HepG2 (cell line): Measurements from ENCODE around the gene VSIG2. TPM values are rescaled to one million over a fixed set of nuclear protein-coding genes. Genes with fewer than 3 reads are reported as not detected.

Experiments used
- ATF7-NPFF ChIP-seq: sonication (generic); formaldehyde crosslinking; IDR thresholded peaks from 2 replicates; pipeline ENCODE4 v1.8.1; 2023; ENCODE audit warnings: mild to moderate bottlenecking, low read depth, missing genetic modification reagents, moderate library complexity
- CENPT ChIP-seq: sonication (generic); formaldehyde crosslinking; IDR thresholded peaks from 2 replicates; pipeline ENCODE4 v1.8.0; 2022; ENCODE audit warnings: low read depth, mild to moderate bottlenecking, moderate library complexity, missing genetic modification reagents
- HDAC1 ChIP-seq: sonication (generic); formaldehyde crosslinking; IDR thresholded peaks from 2 replicates; pipeline ENCODE4 v1.5.1; 2020; ENCODE audit warnings: mild to moderate bottlenecking, missing genetic modification reagents
- HNRNPLL ChIP-seq: fragments of 200-400 bp; formaldehyde crosslinking; IDR thresholded peaks from 2 replicates; pipeline ENCODE4 v1.6.1; 2017; ENCODE audit warnings: mild to moderate bottlenecking, low read depth, low read length; ENCODE audit not compliant: poor library complexity, severe bottlenecking
- KDM3A ChIP-seq: IDR thresholded peaks from 2 replicates; pipeline ENCODE4 v1.6.1; 2018; ENCODE audit warnings: low read depth, missing compliant biosample characterization
- MIER3 ChIP-seq: IDR thresholded peaks from 2 replicates; pipeline ENCODE4 v1.6.1; 2016; ENCODE audit warnings: missing compliant biosample characterization, borderline replicate concordance
- NFATC3 ChIP-seq: sonication (generic); formaldehyde crosslinking; IDR thresholded peaks from 2 replicates; pipeline ENCODE4 v1.5.1; 2020; ENCODE audit warnings: mild to moderate bottlenecking, missing genetic modification reagents
- NR2F1 ChIP-seq, 2 experiments: fragments of 450-650 bp in 1 of 2; formaldehyde crosslinking in 1 of 2; IDR thresholded peaks; 2 replicates each; pipeline versions ENCODE4 v1.5.0 to v1.6.1; 2016 to 2020; ENCODE audit warnings: mild to moderate bottlenecking in 1 of 2, missing compliant biosample characterization in 1 of 2, missing genetic modification reagents in 1 of 2, moderate library complexity in 1 of 2
- POLR2G ChIP-seq: fragments of 200-400 bp; formaldehyde crosslinking; IDR thresholded peaks from 2 replicates; pipeline ENCODE4 v1.6.1; 2018; ENCODE audit warnings: mild to moderate bottlenecking, low read depth, low read length, moderate library complexity
- RAD21 ChIP-seq: fragments of 450-650 bp; formaldehyde crosslinking; IDR thresholded peaks from 2 replicates; pipeline ENCODE4 v1.5.0; 2020; ENCODE audit warnings: mild to moderate bottlenecking
- ZNF788 ChIP-seq: sonication (generic); formaldehyde crosslinking; IDR thresholded peaks from 2 replicates; pipeline ENCODE4 v1.5.0; 2020; ENCODE audit warnings: mild to moderate bottlenecking, missing genetic modification reagents, borderline replicate concordance
- ZSCAN20 ChIP-seq: sonication (generic); formaldehyde crosslinking; IDR thresholded peaks from 2 replicates; pipeline ENCODE4 v1.4.0; 2020; ENCODE audit warnings: missing genetic modification reagents, mild to moderate bottlenecking, borderline replicate concordance
- ZSCAN29 ChIP-seq: sonication (generic); formaldehyde crosslinking; conservative IDR thresholded peaks from 2 replicates; pipeline ENCODE4 v1.4.0; 2020; ENCODE audit warnings: mild to moderate bottlenecking, missing genetic modification reagents
- polyA plus RNA-seq, 8 experiments: library from polyadenylated mRNA; depleted of rRNA in 3 of 8; stranded (reverse) in 7 of 8; unstranded in 1 of 8; fragments of >200 nt; fragmentation: Illumina TruSeq in 4 of 8; extraction: Trizol in 4 of 8; gene quantifications; 2 replicates each; pipeline versions ENCODE4 v1.2.1 to v1.2.3, GENCODE V29; 2011 to 2016; ENCODE audit warnings: low read depth in 4 of 8, missing spikeins in 1 of 8, mixed read lengths in 1 of 8; ENCODE audit not compliant: insufficient read depth in 1 of 8
- total RNA-seq, 5 experiments: library from RNA; depleted of rRNA; stranded (reverse); fragments of >200 nt; fragmentation: Illumina TruSeq; extraction: Trizol; gene quantifications; 2 replicates each; pipeline ENCODE4 v1.2.3, GENCODE V29; 2016; ENCODE audit warnings: low read depth in 1 of 5
- TF ChIP-seq, protein P1 (sequence below): sonication (generic); formaldehyde crosslinking; IDR thresholded peaks from 2 replicates; pipeline ENCODE4 v1.9.0; 2021; ENCODE audit warnings: missing genetic modification reagents, mild to moderate bottlenecking, borderline replicate concordance
- TF ChIP-seq, protein P2 (sequence below): IDR thresholded peaks from 2 replicates; pipeline ENCODE4 v1.6.1; 2016; ENCODE audit warnings: mild to moderate bottlenecking
- TF ChIP-seq, protein P3 (sequence below): sonication (generic); formaldehyde crosslinking; IDR thresholded peaks from 2 replicates; pipeline ENCODE4 v1.4.0; 2020; ENCODE audit warnings: missing genetic modification reagents
- TF ChIP-seq, protein P4 (sequence below): sonication (generic); formaldehyde crosslinking; IDR thresholded peaks from 2 replicates; pipeline ENCODE4 v1.8.1; 2022; ENCODE audit warnings: mild to moderate bottlenecking, missing genetic modification reagents
- TF ChIP-seq, protein P5 (sequence below): sonication (generic); formaldehyde crosslinking; IDR thresholded peaks from 2 replicates; pipeline ENCODE4 v1.8.0; 2022; ENCODE audit warnings: mild to moderate bottlenecking, missing genetic modification reagents, borderline replicate concordance
- TF ChIP-seq, protein P6 (sequence below): sonication (generic); formaldehyde crosslinking; IDR thresholded peaks from 2 replicates; pipeline ENCODE4 v1.8.0; 2022; ENCODE audit warnings: mild to moderate bottlenecking, missing genetic modification reagents, moderate library complexity

The VSIG2 gene
- total and polyA plus RNA-seq, 2 of the 13 experiments (the other 11 are each of a cell fraction or from before 2014, with no cell fraction given), result 0.80 to 2.7 TPM

DNA sequence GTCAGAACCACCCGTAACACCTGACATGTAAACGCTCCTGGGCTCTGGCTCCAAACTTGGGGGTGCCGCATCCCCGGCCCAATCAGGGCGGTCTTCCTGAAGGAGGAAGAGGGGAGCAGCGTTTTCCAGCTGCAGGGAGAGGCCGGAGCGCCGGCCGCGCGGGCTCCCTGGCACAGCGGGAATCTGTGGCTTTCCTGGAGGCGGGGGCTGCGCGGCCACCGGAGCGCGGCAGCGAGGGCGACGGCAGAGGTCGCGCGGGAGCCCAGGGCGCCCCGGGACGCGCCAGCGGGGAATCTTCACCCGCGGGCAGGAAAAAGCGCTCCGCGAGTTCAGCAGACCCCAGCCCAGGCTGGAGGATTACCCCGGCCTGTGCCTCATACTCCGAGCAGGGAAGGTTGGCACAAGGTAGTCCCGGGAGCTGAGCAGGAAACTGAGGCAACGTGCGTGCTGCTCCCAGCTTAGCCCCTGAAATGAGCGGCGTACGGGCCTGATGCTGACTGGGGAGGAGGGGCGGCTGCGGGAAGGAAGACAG is 10.6 kb upstream of the VSIG2 start (continued):
- no peak for TF ChIP-seq NR2F1 (CRISPR knock-in tag; IDR thresholded peaks at IDR 0.05)
- no peak for TF ChIP-seq ZNF788 (CRISPR knock-in tag)
- TF ChIP-seq HNRNPLL, result peak; percentile 49
- TF ChIP-seq RAD21, result 0 out of 2 replicates have a peak, but pooled peaks have one; percentile 16
- TF ChIP-seq, protein P1, sequence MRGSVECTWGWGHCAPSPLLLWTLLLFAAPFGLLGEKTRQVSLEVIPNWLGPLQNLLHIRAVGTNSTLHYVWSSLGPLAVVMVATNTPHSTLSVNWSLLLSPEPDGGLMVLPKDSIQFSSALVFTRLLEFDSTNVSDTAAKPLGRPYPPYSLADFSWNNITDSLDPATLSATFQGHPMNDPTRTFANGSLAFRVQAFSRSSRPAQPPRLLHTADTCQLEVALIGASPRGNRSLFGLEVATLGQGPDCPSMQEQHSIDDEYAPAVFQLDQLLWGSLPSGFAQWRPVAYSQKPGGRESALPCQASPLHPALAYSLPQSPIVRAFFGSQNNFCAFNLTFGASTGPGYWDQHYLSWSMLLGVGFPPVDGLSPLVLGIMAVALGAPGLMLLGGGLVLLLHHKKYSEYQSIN, result no peak
- no peak for TF ChIP-seq ZSCAN20 (CRISPR knock-in tag)
- TF ChIP-seq, protein P2, sequence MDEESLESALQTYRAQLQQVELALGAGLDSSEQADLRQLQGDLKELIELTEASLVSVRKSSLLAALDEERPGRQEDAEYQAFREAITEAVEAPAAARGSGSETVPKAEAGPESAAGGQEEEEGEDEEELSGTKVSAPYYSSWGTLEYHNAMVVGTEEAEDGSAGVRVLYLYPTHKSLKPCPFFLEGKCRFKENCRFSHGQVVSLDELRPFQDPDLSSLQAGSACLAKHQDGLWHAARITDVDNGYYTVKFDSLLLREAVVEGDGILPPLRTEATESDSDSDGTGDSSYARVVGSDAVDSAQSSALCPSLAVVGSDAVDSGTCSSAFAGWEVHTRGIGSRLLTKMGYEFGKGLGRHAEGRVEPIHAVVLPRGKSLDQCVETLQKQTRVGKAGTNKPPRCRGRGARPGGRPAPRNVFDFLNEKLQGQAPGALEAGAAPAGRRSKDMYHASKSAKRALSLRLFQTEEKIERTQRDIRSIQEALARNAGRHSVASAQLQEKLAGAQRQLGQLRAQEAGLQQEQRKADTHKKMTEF, result no peak
- TF ChIP-seq, protein P3, sequence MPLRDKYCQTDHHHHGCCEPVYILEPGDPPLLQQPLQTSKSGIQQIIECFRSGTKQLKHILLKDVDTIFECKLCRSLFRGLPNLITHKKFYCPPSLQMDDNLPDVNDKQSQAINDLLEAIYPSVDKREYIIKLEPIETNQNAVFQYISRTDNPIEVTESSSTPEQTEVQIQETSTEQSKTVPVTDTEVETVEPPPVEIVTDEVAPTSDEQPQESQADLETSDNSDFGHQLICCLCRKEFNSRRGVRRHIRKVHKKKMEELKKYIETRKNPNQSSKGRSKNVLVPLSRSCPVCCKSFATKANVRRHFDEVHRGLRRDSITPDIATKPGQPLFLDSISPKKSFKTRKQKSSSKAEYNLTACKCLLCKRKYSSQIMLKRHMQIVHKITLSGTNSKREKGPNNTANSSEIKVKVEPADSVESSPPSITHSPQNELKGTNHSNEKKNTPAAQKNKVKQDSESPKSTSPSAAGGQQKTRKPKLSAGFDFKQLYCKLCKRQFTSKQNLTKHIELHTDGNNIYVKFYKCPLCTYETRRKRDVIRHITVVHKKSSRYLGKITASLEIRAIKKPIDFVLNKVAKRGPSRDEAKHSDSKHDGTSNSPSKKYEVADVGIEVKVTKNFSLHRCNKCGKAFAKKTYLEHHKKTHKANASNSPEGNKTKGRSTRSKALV, result peak; percentile 58; the same call in 1 of the 2 replicates
- no peak for TF ChIP-seq NFATC3 (CRISPR knock-in tag)
- TF ChIP-seq, protein P4, sequence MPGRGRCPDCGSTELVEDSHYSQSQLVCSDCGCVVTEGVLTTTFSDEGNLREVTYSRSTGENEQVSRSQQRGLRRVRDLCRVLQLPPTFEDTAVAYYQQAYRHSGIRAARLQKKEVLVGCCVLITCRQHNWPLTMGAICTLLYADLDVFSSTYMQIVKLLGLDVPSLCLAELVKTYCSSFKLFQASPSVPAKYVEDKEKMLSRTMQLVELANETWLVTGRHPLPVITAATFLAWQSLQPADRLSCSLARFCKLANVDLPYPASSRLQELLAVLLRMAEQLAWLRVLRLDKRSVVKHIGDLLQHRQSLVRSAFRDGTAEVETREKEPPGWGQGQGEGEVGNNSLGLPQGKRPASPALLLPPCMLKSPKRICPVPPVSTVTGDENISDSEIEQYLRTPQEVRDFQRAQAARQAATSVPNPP (CRISPR knock-in tag), result no peak
- TF ChIP-seq, protein P5, sequence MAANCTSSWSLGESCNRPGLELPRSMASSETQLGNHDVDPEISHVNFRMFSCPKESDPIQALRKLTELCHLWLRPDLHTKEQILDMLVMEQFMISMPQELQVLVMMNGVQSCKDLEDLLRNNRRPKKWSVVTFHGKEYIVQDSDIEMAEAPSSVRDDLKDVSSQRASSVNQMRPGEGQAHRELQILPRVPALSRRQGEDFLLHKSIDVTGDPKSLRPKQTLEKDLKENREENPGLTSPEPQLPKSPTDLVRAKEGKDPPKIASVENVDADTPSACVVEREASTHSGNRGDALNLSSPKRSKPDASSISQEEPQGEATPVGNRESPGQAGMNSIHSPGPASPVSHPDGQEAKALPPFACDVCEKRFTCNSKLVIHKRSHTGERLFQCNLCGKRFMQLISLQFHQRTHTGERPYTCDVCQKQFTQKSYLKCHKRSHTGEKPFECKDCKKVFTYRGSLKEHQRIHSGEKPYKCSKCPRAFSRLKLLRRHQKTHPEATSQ (CRISPR knock-in tag), result no peak
- TF ChIP-seq, protein P6, sequence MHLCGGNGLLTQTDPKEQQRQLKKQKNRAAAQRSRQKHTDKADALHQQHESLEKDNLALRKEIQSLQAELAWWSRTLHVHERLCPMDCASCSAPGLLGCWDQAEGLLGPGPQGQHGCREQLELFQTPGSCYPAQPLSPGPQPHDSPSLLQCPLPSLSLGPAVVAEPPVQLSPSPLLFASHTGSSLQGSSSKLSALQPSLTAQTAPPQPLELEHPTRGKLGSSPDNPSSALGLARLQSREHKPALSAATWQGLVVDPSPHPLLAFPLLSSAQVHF (CRISPR knock-in tag), result peak; percentile 59; the same call in 1 of the 2 replicates
- TF ChIP-seq KDM3A (CRISPR knock-in tag), result no peak
- no peak for TF ChIP-seq ZSCAN29 (CRISPR knock-in tag)
- TF ChIP-seq POLR2G, result peak; percentile 53
- TF ChIP-seq CENPT (CRISPR knock-in tag), result no peak
- TF ChIP-seq HDAC1 (CRISPR knock-in tag), result peak; percentile 49; the same call in 1 of the 2 replicates
- no peak for TF ChIP-seq ATF7-NPFF
- no peak for TF ChIP-seq MIER3 (CRISPR knock-in tag)
